AG04449 (cell line): ENCODE measurements around the gene TFDP3.

Experiments used
- CTCF ChIA-PET: fragments of 350-600 bp; formaldehyde crosslinking; extraction: SDS; loops from one replicate; lab custom pipeline; 2021; ENCODE audit warnings: antibody characterized with exemption; lab: Yijun Ruan, JAX
- POLR2A ChIA-PET: fragments of 400-600, 350-600 bp; formaldehyde crosslinking; extraction: SDS; loops from one replicate; lab custom pipeline; 2020; ENCODE audit warnings: antibody characterized with exemption, inconsistent platforms; lab: Yijun Ruan, JAX
- DNase-seq: peaks from one replicate; pipeline ENCODE4 v3.0.0-alpha.2; 2010; ENCODE audit warnings: low read depth, low spot score
- H3K4me3 ChIP-seq: 2 replicates; pipeline ENCODE4 v1.5.1; 2011; ENCODE audit warnings: low read depth, mild to moderate bottlenecking, control low read depth, low read length
- CTCF ChIP-seq: IDR thresholded peaks from one replicate; pipeline ENCODE4 v1.5.1; 2011; ENCODE audit warnings: mild to moderate bottlenecking, moderate library complexity, low read length, control low read depth, inconsistent platforms; ENCODE audit not compliant: insufficient read depth; ENCODE audit errors: missing control alignments

The TFDP3 gene

GRCh38 chrX:133218329-133218728, at the start of gene TFDP3:
TFDP3 (minus strand) TSS chrX:133218354; CDS start chrX:133218259, 95 bp downstream.
- DNase-seq = no peak
- H3K4me3 ChIP-seq = no peak within 1 kb of the TSS
- no peak for TF ChIP-seq CTCF
- ChIA-PET POLR2A (no interaction called here), CTCF (interaction anchor here (0.6 kb wide), 1 partner anchor 459 kb away, joined by 3 read pairs; no protein-coding TSS in a partner anchor)

GRCh38 chrX:133267621-133268020, 49.5 kb upstream of the TFDP3 start:
- TF ChIP-seq CTCF = no peak
- no peak for DNase-seq
- no peak overlapping the region for H3K4me3 ChIP-seq
- CTCF ChIA-PET = no interaction called here
- POLR2A ChIA-PET = no interaction called here

- ChIA-PET CTCF (no interaction called here), POLR2A (no interaction called here)
- no peak for DNase-seq
- TF ChIP-seq CTCF = no peak
- H3K4me3 ChIP-seq = no peak overlapping the region
Measured at GRCh38 chrX:133265331-133265730, 47.2 kb upstream of the TFDP3 start.

DNA sequence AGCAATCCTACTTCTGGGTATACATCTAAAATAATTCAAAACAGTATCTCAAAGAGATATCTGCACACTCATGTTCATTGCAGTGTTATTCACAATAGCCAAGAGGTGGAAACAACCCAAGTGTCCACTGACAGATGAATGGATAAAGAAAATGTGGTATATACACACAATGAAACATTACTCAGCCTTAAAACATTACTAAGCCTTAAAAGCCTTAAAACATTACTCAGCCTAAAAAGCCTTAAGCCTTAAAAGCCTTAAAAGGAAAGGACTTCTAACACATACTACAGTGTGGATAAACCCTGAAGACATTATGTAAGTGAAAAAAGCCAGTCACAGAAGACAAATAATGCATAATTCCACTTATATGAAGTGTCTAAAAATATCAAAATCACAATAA, 40.3 kb upstream of the TFDP3 start:
- ChIA-PET POLR2A (no interaction called here), CTCF (no interaction called here)
- peak; percentile 19 for DNase-seq
- H3K4me3 ChIP-seq = no peak overlapping the region
- TF ChIP-seq CTCF = no peak

- ChIA-PET CTCF (no interaction called here), POLR2A (no interaction called here)
- H3K4me3 ChIP-seq = no peak overlapping the region
- no peak for TF ChIP-seq CTCF
- DNase-seq = peak; percentile 19
Measured at GRCh38 chrX:133254666-133255065, 36.5 kb upstream of the TFDP3 start.

GRCh38 chrX:133251204-133251603, 33.0 kb upstream of the TFDP3 start:
- H3K4me3 ChIP-seq = no peak overlapping the region
- ChIA-PET CTCF (interaction anchor here (1.1 to 1.4 kb wide), 3 partner anchors 13 to 246 kb away, joined by 3 to 4 read pairs (median 3); no protein-coding TSS in a partner anchor), POLR2A (no interaction called here)
- TF ChIP-seq CTCF = no peak
- DNase-seq = no peak
